Activated CD4-positive, CD25-positive, alpha-beta regulatory T cell treated with anti-CD3 and anti-CD28 coated beads, Interleukin-2, amount 50 U/mL, for 72 hours (primary cell): ENCODE results near the gene ROPN1.
"Not testable (repeated sequence)": the region's sequence is repeated elsewhere in the genome, so short reads cannot be mapped to it uniquely, and the experiment has no call there.

Experiments used
- DNase-seq: peaks from one replicate; pipeline ENCODE4 v3.0.0; 2021

ROPN1 gene

DNA sequence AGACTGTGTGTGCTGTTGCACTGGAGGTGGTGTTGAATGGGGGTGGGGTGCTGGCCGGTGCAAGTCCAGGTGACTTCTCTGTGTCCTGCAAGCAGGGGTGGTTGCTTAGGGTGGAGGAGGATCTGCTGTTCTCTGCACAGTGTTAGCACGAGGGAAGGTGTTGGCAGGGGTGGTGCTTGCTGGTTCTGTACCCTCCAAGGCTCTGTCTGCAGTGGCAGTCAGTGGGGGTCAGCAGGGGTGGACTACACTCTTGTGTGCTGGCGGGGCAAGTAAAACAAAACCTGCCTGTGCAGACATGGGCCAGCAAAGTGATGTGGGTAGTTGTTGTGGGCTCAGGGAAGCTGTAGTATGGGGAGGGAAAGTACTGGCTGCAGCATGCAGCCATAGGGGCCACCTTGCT, 5.5 kb downstream of the ROPN1 start:
- DNase-seq, result no peak

- DNase-seq, result no peak
Observed at GRCh38 chr3:123984957-123985356, 7.0 kb downstream of the ROPN1 start.

DNA sequence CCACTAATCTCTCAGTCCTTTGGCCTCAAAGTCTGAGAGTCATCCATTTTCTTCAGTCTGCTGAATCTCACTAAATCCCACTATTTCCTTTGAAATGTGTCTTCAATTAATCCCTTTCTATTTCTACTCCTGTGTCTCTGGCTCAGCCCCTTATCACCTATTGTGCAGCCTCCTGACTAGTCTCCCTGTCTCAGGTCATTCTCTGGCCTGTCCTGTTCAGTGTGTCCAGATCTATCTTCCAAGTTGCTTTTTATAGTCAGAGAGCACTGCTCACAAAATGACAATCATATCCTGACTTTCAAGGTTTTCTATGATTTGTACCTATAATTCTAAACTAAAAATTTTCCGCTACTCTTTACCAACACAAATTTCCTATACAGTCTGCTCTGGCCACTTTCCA, 7.6 kb downstream of the ROPN1 start:
- no peak for DNase-seq

- not testable (repeated sequence) for DNase-seq
Observed at GRCh38 chr3:123981317-123981716, 10.6 kb downstream of the ROPN1 start.

DNA sequence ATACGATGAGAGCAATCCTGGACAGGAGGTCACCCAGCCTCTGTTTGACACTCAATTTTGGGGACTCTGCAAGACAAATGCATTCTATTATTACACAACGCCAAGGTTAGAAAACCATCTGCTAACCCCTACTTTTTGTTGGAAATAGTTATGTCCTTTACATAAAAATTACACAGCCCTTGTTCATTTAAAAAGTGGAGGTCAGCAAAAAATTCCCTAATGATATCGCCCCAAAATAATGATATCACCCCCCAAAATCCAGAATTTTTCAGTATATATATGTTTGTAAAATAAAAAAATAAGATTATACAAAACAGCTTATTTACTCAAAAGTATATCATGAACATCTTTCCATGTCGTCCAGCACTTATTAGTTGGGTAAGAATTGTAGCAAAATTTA, 11.4 kb downstream of the ROPN1 start:
- DNase-seq, result no peak

DNA sequence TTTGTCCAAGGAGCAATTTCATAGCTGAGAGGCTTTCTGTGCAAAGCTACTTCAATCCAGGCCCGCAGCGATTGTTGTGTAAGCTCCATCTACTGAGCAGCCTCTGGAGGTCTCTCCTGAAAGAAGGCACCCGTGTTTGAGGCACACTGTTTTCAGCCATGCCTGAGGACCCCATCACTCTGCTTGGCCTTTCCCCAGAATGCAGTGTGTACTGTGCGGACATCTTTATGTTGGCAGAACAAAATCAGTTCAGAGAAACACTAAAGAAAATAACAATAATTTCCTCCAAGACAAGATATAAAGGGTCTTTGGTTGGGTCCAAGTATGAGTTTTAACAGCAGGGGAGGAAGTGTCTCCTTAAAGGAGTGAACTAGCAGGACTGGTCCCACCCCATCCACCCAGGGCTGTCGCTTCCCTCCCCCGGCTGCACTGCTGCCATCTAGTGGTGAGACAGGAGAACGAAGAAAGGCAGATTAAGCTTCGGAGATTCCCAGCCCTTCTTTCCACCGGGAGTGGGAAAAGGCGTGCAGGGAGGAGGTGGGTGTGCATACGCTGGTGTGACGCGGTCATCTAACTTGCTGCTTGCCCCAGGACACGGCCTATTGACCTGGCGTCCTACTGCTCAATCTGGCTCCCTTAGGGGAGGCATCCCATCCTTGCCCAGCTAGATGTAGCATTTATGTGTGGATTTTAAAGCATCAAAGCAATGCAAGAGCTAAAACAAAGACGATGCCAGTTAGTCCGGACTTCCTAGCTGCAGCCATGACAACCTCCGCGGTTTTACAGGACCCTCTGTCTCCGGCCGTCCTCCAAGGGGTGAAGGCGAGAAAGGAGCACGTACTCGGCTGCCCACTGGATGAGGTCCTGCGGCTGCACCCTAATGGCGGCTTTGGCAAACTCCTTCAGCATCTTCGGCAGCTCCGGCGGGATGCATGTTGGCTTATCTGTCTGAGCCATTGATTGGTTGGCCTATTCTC, 12.1 kb downstream of the ROPN1 start:
- DNase-seq, result not testable (repeated sequence)

GRCh38 chr3:123976904-123977303, 15.0 kb downstream of the ROPN1 start:
- DNase-seq, result not testable (repeated sequence)

GRCh38 chr3:123976181-123976898, 15.6 kb downstream of the ROPN1 start:
- DNase-seq, result not testable (repeated sequence)

DNA sequence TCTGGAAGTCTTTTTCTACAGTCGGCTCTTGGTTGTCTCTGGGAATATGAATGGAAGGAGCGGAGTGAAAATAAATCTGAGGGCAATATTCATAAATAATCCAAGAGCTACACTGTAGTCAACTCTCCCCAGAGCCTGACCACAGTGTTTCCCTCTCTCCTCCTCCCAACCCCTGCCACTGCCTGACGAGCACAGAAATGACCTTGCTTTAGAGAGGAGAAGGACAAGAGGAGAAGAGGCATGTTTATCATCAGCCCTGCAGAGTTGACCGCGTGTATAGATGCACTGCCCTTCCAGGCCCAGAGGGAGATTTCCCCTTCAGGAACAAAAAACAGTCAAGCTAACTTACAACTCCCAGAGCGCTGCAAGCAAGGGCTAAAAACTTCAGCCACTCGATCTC, 16.9 kb downstream of the ROPN1 start:
- not testable (repeated sequence) for DNase-seq

- DNase-seq, result no peak
Observed at GRCh38 chr3:123971406-123971805, 20.5 kb downstream of the ROPN1 start.

- not testable (repeated sequence) for DNase-seq
Observed at GRCh38 chr3:123967260-123967659, 24.7 kb downstream of the ROPN1 start.

GRCh38 chr3:123966799-123967198, 25.1 kb downstream of the ROPN1 start:
- DNase-seq, result not testable (repeated sequence)

- DNase-seq, result not testable (repeated sequence)
Observed at GRCh38 chr3:123964793-123965192, 27.1 kb downstream of the ROPN1 start.

GRCh38 chr3:123961508-123961856, 30.4 kb downstream of the ROPN1 start:
- no peak for DNase-seq

DNA sequence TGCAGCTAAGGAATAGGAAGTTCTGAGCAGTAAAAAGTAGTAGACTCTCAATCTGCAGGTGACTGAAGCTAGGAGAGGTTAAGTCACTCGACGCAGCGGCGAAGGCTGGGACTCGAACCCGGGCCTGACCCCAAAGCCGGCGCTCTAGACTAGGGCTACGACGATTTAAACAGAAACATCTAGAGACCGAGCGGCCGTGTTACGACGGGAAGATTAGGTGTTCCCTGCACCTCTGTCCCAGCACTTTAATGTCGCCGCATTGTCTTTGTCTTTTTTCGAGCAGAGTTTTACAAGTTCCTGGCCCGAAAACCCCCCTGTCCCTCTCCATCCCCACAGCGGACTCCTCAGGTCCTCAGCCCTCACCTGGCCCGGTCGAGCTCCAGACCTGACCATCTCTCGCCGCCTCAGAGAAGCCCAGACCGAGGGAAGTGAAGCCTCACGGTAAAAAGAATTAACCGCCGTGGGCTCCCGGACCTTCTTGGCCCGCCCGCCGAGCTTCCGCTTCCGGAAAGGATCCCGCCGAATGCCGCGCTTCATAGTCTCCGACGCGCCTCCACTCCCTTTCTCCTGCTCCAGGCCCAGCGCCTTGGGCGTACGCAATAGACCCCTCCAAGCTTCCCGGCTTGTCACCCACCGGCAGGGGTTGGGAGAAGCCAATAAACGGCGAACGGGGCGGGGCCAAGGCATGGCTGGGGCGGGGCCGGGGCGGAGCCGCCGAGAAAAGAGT, 31.0 kb downstream of the ROPN1 start, which contains the start of gene CCDC14:
TSS of gene CCDC14 (minus strand) at position 449 of the 727 bp plus-strand sequence. CDS start at position 393, 56 bp downstream.
- DNase-seq, result peak; percentile 75

DNA sequence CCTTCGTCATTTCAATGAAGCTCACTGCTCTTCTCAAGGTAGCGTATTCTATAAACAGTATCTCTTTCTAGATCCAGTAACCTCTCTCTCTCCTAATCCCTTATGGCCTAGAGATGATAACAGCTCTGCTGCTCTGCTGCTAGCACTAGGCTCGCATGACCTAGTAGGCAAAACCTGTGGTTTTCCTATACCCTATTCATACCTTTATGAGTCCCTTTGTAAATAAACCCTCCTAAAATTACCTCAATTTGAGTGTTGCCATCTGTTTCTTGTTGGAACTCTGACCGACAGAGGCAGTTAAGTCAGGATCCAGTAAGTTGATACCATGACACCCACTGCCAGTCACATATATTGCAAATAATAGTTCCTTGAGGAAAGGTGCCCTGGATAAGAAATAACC, 38.2 kb downstream of the ROPN1 start:
- no peak for DNase-seq

GRCh38 chr3:123952844-123953520, 38.9 kb downstream of the ROPN1 start:
- DNase-seq, result no peak

DNA sequence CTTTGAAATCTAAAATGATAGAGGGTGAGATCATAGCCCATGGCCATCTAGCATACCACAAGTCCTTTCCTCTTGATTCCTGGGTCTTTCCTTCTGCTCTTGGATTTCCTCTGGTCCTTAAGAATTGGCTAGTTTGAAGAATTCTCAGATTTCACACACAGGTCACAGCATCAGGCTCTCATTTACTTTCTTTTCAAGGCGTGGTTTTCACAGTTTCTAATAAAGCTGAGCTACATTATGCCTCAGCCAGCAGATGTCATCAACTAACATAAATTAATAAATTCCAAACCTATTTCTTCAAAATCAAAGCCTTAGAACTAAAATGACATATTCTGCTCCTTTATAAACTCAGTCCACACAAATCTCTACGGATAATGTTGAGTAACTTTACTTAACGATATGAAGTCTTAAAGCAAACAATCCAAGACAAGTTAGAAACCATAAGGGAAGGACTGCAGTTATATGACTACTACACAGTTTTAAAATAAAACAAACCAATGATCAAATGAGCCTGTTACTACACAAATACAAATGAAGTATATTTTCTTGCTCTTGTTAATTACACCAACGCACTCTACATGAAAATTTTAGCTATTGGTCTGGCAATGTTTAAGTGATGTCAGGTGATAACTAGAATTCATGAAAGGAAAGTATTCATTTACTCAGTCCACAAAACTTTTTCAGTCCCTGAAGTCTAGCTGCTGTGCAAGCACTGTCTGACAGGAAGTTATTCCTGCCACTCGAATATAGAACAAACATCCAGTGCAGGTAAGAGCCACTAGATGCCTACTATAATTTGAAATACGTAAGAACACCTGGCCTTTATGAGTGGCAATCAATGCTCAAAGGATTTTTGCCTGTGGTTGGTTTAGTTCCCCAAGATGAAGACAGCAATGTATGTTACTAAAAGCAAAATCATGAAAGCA, 40.1 kb downstream of the ROPN1 start:
- DNase-seq, result no peak

DNA sequence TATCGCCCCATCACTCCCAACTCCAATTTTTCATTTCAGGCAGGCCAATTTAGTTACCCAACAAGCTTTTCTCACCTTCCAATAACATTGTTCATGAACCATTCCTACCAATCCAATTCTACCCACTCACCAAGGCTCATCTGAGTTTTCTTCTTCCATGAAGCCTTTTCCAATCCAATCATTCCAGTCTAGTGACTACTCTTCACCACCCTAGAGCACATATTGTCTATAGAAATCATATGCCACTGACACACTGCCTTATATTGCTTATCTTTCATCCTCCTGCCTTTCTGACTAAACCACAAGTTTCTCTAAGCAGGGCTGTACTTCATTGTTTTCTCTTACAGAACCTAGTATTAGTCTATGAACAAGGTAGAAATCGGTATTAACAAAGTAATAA, 42.3 kb downstream of the ROPN1 start:
- no peak for DNase-seq

DNA sequence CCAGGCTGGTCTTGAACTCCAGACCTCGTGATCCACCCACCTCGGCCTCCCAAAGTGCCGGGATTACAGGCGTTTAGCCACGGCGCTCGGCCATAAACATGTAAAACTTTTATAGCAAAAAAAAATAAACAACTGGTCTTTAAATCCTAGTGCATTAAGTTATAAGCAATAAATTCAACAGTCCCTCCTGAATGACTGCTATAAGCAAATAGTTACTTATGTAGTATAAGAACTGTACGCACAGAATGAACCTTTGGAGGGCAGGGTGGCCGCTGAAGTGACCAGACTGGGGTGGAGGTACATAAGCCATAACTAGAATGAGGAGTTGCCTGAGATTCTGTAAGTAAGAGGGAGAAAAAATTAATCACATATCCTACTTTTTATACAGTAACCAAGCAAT, 43.5 kb downstream of the ROPN1 start:
- DNase-seq, result no peak

- DNase-seq, result no peak
Observed at GRCh38 chr3:123947482-123947881, 44.4 kb downstream of the ROPN1 start.
